Measurements from ENCODE around the gene RAB13.
"Not testable (repeated sequence)": the region's sequence is repeated elsewhere in the genome, so short reads cannot be mapped to it uniquely, and the experiment has no call there.

RAB13 gene

DNA sequence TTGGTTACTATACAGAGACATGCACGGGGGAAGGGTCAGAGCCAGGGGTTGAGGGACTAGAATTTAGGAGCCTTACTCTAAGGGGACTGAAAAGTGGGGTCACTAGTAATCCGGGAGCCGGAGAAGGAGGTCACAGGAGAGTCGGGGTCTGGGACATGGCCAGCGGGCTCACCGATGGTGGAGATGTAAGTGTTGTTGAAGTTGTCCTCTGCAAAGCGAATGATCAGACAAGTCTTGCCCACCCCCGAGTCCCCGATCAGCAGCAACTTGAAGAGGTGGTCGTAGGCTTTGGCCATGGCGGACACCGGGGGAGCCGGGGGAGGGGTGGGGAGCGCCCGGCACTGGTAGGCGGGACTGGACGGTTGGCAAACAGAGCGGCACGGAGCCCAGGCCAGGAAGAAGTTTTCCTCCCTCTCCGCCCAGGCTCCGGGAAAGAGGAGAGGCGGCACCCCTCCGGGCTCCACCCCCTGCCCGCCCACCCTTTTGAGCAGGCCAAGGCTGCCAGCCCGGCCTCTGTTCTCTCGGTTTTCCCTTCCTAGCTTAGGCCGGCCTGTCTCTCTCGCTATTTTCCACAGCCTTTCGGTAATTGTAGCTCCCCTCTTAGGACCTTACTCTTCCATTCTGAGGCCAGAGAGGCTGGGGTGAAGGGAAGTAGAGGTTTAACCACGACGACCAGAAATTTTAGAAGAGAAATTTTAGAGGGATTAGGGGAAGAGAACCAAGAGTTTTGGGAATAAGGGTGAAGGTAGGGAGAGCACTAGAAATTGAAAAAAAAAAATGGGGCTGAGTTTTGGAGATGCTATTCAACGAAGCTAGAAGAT, at the start of gene RAB13:
Gene RAB13 (minus strand): TSS at position 399 of the 821 bp plus-strand sequence. CDS start 103 bp downstream, at position 296.
- peak; percentile 54 for DNase-seq (ENCODE audit: low spot score)

DNA sequence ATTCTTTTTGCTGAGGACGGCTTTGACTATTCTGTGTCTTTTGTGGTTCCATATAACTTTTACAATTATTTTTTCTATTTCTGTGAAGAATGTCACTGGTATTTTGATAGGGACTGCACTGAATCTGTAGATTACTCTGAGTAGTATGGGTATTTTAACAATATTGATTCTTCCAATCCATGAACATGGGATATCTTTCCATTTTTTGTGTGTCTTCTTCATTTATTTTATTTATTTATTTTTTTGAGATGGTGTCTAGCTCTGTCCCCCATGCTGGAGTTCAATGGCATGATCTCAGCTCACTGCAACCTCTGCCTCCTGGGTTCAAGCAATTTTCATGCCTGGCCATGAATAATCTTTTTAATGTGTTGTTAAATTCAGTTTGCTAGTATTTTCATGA, 47.6 kb upstream of the RAB13 start:
- not testable (repeated sequence) for DNase-seq (ENCODE audit: low spot score)

DNA sequence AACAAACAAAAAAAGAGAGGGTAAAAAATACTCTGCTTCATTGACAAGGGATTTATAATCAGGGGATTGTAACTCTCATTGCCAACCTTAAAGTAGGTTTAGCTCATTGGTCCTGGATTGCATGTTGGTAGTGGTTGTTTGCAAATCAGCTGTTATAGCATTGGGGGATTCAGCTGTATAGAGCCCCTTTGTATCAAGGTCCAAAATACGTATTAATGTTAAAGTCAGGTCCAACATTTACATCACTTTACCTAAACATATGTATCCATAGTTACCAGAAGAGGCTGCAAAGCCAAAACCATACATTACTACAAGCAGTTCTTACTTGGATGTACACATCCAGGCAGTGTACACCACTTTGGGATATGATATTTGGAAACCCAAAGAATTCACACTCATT, 33.8 kb upstream of the RAB13 start:
- no peak for DNase-seq (ENCODE audit: low spot score)

DNA sequence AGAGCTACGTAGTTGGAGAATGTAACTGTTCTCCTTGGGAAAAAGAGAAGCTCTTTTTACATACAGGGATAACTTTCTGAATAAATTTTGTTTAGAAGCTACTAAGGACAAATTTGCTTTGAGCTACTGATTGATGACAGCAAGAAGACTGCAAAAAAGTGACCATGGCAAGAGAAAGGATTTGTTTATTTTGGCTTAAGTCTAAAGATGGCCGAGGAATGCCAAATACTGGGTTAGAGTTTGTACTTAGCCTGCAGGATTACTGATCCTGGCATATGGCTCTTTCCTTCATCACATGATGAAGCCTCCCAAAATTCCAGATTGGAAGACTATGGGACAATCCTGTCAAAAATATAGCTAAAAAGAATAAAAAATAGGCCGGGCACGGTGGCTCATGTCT, 33.1 kb upstream of the RAB13 start:
- DNase-seq (ENCODE audit: low spot score), result no peak

DNA sequence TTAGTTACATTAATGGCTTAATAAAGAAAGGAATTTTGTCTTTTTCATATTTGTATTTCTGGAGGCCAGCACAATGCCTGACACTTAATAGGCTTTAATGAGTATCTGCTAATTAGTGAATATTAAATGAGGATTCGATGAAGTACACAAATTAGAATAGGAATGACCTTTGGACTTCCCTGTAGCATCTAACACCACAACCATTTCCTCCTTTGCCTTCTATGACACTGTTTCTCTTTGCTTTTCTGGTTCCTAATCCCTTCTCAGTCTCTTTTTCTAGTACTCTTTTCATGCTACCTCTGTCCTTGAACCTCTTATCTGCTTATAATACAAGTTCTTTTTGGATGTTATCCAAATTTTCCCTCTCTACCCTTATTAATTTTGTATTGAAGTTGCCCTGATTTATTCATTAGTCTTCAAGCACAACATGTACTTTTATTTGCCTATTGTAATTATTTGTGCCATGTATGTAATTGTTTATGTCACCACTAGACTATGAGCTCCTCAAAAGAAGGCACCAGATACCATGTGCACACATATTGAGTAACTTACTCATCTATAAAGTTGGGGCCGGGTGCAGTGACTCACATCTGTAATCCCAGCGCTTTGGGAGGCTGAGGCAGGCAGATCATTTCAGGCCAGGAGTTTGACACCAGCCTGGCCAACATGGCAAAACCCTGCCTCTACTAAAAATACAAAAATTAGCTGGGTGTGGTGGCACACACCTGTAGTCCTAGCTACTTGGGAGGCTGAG, 28.2 kb upstream of the RAB13 start:
- no peak for DNase-seq (ENCODE audit: low spot score)

DNA sequence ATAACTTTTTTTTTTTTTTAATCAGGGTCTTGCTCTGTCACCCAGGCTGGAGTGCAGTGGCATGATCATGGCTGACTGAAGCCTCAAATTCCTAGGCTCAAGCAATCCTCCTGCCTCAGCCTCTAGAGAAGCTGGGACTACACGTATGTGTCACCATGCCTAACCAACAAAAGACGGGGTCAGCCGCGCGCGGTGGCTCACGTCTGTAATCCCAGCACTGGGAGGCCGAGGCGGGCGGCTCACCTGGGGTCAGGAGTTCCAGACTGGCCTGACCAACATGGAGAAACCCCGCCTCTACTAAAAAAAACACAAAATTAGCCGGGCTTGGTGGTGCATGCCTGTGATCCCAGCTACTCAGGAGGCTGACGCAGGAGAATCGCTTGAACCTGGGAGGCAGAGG, 26.4 kb upstream of the RAB13 start:
- DNase-seq (ENCODE audit: low spot score), result not testable (repeated sequence)

DNA sequence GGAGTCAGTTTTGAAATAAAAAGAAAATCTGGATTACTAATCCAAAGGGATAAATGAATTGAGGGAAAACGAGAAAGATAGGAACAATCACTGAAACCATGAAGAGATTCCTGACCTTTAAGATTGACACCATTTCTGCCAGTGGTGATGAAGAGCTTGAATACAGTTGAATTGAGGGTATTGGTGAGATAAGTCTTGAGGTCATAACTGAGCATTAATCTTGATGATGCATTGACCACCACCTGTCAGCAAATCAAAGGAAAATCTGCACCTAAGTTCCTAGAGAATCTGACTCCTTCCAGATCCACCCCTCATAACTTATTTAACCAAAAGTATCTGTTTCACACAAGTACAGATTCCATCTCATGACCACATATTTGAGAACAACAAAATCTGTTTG, 26.0 kb upstream of the RAB13 start:
- no peak for DNase-seq (ENCODE audit: low spot score)

DNA sequence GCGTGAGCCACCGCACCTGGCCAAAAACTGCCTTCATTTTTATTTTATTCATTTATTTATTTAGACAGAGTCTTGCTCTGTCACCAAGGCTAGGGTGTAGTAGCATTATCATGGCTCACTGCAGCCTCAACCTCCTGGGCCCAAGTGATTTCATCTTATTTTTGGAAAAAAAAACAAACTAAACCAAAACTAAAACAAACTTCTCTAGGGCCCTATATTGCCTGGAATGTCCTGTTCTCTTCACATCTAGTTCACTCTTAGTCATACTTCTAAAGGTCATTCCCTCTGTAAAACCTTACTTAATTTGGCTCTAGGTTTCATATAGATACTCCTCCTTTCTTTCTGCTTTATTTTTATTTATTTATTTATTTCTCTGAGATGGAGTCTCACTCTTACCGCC, 20.0 kb upstream of the RAB13 start:
- DNase-seq (ENCODE audit: low spot score), result no peak

DNA sequence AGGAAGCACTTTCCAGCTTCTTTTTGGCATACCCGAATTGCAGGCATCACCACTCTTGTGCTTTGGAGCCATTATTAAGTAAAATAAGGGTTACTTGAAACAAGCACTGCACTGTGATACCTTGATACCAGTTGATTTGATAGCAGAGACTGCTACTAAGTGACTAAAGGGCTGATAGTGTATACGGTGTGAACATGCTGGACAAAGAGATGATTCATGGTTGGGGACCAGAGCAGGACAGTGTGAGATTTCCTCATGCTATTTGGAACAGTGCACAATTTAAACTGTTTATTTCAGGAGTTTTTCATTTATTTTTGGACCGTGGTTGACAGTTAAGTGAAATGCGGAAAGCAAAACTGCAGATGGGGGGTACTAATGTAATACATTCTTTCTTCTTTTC, 14.3 kb upstream of the RAB13 start:
- DNase-seq (ENCODE audit: low spot score), result no peak

DNA sequence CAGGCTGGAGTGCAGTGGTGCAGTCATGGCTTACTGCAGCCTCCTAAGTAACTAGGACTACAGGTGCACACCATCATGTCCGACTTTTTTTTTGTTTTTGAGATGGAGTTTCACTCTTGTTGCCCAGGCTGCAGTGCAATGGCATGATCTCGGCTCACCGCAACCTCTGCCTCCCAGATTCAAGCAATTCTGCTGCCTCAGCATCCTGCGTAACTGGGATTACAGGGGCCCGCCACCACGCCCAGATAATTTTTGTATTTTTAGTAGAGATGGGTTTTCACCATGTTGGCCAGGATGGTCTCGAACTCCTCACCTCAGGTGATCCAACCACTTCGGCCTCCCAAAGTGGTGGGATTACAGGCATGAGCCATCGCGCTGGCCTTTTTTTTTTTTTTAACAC, 10.7 kb upstream of the RAB13 start:
- DNase-seq (ENCODE audit: low spot score), result not testable (repeated sequence)

DNA sequence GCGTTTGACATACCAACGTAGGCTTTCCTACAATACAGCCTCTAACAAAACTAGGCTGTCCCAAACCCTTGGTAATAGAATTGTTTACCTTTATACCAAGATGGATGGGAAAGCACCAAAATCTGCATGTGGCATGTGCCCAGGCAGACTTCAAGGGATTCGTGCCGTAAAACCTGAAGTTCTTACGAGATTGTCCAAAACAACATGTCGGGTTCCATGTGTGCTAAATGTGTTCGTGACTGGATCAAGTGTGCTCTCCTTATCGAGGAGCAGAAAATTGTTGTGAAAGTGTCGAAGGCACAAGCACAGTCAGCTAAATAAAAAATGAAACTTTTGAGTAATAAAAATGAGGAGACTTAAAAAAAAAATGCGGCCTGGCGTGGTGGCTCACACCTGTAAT, 9.5 kb upstream of the RAB13 start:
- DNase-seq (ENCODE audit: low spot score), result no peak

DNA sequence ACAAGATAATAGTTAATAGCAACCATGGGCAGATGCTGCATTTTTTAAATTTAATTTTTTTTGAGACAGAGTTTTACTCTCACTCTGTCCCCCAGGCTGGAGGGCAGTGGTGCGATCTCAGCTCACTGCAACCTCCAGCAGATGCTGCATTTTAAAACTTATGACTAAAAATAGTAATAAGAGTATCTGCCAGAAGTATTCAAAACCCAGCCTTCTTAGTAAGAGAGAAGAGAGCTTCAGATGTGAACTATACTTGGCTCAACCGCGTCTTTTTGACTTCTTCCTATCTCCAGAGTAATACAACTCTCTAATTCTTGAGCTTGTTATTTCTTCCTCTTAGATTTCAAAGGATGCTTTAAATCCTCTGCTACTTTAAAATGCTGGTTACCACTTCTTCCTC, 9.1 kb upstream of the RAB13 start:
- no peak for DNase-seq (ENCODE audit: low spot score)

DNA sequence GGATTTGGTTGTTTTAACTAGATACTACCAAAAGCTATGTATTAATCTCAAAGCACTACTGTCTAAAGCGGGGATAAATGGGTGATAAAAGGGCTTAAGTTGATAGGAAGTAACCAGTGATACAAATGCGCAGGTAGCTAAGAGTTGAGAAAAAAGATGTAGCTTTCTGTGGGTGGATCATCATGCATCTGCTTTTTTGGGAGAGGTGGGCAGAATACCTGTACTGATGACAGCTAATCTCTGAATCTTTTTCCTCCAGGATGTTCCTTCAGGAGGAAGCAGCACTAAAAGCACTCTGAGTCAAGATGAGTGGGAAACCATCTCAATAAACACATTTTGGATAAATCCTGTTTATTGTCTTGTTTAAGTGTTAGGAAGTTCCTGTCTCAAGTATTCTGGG, 5.7 kb upstream of the RAB13 start:
- no peak for DNase-seq (ENCODE audit: low spot score)

DNA sequence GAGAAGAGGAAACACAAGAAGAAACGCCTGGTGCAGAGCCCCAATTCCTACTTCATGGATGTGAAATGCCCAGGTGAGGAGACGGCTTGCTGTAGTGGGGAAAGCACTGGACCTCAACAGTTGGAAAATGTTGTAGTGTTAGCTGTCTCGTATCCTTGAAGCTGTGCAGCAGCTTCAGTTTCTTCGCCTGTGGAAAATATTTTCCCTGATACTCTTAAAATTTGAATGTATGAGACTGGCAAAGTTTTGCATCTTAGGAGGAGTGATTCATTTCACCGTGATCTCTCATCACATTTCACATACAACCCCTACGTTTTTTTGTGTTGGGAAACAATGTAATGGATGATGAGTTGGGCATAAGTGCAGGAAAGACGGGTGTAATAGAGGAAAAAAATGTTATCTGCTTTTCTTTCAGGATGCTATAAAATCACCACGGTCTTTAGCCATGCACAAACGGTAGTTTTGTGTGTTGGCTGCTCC, 5.1 kb upstream of the RAB13 start:
- no peak for DNase-seq (ENCODE audit: low spot score)

DNA sequence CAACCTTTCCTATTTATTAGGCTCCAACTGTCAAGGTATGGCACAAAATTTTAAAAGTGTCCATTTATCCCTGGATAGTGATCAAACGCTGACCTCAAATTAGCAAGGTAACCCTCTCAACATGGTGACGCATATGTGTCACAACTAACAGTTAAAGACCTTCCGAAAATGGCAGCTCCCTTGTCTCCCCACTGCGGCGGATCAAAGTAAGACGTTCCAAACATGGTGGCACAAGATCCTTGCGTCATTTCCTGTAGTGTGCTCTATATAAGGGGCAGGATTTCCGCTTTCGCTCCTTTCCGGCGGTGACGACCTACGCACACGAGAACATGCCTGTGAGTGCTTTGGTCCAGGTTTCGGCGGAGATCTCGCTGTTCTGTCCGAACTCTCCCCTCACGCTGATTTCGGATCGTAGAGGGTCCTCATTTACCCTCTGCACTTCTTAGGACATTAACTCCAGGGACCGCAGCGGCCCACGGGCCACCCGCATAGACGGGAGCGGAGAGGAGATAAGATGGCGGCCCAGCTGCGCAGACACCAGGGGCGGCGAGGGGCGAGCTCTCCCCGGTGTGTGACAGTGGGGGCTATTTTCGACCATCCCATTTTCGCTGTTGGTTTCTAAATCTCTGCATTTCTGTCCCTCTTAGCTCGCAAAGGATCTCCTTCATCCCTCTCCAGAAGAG, 4.5 kb upstream of the RAB13 start, which contains the start of gene RPS27:
Gene RPS27 (plus strand): TSS at position 295 of the 683 bp plus-strand sequence. CDS start 35 bp downstream, at position 330.
- DNase-seq (ENCODE audit: low spot score), result peak; percentile 98

DNA sequence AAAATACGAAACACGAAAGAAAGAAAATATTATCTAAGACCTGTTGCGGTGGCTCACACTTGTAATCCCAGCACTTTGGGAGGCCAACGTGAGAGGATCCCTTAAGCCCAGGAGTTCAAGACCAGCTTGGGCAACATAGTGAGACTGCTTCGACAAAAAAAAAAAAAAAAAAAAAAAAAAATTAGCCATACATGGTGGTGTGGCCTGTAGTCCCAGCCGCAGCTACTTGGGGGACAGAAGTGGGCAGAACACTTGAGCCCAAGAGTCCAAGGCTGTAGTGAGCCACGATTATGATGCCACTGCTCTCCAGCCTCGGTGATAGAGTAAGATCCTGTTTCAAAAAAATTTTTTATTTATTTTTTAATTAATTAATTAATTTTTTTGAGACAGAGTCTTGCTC, 1.5 kb upstream of the RAB13 start:
- no peak for DNase-seq (ENCODE audit: low spot score)

DNA sequence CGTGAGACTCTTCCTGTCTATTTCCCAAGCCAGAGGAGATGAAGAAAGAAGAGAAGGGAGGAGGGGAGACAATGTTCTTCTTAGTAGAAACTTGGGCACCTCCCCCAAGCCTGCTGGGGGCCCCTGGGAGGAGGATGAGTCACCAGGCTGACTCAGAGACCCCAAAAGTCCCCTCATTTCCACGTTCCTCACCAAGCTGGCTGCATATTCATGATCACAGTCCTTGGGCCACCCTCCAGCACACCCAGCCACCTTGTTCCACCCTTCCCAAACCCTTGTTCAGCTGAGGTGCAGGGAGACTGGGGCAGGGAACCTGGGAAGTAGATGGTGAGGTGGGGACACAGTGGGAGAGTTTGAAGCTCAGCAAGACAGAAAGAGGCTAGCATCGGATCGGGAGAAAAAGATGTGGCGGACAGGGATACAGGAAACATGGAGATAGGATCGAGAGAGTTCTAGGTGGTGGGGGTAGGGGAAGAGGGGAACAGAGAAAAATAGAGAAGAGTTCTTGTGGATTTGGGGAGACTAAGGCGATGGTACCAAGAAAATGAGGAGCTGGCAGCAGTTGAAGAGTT, 712 bp downstream of the RAB13 start:
- no peak for DNase-seq (ENCODE audit: low spot score)

DNA sequence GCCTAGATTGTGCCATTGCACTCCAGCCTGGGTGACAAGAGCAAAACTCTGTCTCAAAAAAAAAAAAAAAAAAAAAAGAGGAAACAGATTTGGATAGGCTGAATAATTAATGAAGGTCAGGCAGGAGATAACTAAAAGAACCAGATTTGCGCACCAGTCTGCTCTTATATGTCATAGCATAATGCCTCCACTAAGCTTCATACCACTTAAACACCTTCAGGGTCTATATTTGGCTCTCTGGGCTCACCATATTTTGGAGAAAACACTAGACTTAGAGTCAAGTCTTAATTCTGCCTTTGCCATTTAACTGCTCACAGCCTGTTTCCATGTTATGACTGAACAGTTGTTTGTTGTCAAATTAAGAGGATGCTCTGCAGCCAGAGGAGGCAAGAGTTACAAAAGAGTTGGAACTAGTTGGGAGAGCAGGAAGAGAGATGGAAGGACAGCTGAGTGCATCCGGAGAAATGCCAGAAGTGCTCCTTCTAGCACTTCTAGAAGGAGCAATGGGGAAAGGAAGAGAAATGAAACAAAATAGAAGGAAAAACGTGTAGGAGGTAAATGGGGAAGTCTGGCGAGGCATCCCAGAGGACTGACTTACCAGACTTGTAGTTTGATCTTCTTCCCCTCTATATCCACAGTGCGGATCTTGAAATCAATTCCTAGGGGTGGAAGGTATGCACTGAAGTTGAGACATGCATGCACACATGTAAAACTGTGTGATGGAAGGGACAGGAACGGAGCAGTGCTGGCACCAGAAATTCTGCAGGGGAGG, 1.8 kb downstream of the RAB13 start:
- DNase-seq (ENCODE audit: low spot score), result no peak

DNA sequence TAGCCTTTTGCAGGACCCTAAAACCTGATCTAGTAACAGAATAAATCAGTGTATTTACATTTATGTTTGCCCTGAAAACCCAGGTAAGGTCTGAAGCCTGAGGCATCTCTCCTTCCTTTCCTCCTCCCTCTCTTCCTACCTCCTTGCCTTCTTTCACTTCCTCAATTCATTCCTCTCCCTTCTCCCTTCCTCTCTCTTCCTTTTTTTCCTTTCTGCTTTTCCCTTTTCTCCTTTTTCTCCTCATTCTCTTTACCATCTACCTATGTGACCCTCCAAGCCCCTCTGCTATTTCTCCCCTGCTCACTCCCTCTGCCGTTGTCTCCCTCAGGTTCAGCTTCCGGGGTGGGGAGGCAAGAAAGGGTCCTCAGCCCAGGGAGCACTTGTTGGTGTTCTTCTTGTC, 4.4 kb downstream of the RAB13 start:
- DNase-seq (ENCODE audit: low spot score), result not testable (repeated sequence)

DNA sequence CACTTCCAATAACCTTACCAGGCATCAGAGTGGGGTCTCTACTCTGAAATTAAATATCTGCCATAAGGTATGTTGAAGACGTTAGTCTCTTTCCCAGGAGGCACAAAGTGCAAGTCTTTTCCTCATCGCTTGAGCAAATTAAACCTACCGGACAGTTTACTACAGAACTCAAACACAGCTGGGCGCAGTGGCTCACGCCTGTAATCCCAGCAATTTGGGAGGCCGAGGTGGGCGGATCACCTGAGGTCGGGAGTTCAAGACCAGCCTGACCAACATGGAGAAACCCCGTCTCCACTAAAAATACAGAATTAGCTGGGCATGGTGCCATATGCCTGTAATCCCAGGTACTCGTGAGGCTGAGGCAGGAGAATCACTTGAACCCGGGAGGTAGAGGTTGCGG, 7.0 kb downstream of the RAB13 start:
- not testable (repeated sequence) for DNase-seq (ENCODE audit: low spot score)

DNA sequence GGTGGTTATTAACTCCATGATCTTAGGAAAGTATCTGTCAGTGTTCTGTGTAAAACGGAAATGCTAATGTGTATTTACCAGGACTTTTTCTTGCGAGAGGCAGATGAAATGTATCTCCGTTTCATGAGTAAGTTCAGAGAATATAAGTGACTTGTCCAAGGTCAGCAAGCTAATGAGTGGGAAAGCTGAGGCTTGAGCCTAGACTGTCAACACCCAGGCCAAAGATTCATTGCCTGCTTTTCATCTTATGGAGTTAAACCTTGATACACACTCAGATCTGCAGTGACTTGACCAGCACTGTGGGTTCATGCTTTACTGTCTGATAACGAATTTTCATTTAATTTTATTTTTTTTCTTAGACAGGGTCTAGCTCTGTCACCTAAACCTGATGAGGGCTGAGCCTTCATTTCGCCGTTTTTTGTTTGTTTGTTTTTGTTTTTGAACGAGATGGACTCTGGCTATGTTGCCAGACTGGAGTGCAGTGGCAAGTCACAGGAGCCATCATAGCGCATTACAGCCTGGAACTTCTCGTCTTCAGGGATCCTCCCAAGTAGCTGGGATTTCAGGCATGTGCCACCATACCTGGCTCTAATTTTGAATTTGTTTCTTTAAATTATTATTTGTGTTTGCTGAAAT, 7.7 kb downstream of the RAB13 start:
- no peak for DNase-seq (ENCODE audit: low spot score)
